HG03571 (cell line): ENCODE measurements around the gene APOD.
"Not testable (repeated sequence)": the region's sequence is repeated elsewhere in the genome, so short reads cannot be mapped to it uniquely, and the experiment has no call there.

ENCODE experiments used
- ATAC-seq: cut with Tn5 transposase; IDR thresholded peaks from one replicate; pipeline ENCODE4 v1.9.1; 2021; ENCODE audit not compliant: unreplicated experiment

Gene APOD

DNA sequence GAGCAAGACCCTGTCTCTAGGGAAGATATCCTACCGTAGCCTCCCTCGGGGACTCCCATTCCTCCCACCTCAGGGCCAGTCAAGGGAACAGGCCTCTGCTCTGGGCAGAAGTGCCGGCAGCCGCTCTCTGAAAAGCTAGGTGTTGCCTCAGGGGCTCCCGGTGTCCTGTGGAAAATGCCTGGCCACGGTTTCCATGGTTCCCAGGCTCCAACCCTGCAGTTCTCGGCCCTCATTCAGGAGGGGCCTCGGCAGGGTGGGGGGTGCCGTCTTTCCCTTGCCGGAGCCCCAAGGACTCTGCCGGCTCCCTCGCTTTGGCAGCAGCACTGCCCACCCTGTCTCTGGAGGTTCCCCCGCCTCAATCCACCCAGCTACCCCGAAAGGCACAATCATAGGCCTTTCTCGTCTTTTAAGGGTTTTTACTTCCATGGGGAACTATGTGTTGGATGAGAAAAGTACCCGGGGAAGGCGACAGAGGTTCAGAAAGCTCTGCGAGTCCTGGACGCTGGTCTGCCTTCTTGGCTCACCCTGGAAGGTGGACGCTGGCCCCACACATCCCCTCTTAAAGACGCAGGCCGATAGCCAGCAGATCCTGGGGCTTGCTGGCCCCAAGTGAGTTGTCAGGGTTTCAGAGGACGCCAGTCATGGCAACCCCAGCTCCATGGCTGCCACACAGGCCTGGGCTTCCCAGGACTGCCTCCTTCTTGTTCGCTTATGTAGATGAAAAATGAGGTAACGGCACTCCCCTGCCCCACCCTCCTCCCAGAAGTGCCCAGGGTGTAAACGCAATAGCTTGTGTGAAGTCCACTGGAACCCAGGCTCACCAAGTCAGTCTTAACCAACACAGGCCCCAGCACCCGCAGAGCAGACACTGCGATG lies 34.3 kb upstream of the APOD start:
- not testable (repeated sequence) for ATAC-seq

DNA sequence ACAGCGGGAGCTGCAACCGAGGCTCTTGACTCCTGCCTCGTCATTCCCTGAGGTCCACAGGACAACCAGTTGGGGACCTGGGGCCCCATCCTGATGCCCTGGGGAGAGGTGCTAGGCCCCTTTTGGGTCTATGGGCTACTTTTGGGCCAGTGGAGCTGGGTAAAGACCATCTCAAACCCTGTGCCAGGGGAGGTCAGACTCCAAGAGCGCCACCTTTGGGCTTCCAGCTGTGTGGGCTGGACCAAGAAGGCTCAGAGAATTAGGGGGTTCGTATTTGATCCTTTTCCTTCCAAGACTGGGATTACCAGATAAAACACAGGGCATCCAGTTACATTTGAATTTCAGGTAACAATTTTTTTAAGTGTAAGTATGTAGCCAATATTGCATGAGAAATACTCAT lies 33.4 kb upstream of the APOD start:
- not testable (repeated sequence) for ATAC-seq

DNA sequence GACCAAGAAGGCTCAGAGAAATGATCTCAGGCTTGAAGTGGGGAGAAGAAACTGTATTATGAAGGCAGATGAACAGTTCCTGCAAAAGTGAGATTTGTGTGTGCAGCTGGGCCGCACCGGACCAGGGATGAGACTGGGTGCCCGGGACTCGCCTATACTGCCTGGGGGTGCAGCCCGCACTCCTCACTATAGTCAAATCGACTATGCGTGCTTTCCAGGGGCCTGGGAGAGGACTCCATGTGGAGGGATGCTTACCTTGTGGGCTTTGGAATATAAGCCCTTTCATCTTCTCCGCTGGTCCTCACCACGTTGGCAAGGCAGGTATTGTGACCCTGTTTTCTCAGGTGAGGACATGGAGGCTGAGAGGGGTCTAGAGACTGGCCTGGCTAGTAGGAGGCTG lies 32.9 kb upstream of the APOD start:
- no peak for ATAC-seq

DNA sequence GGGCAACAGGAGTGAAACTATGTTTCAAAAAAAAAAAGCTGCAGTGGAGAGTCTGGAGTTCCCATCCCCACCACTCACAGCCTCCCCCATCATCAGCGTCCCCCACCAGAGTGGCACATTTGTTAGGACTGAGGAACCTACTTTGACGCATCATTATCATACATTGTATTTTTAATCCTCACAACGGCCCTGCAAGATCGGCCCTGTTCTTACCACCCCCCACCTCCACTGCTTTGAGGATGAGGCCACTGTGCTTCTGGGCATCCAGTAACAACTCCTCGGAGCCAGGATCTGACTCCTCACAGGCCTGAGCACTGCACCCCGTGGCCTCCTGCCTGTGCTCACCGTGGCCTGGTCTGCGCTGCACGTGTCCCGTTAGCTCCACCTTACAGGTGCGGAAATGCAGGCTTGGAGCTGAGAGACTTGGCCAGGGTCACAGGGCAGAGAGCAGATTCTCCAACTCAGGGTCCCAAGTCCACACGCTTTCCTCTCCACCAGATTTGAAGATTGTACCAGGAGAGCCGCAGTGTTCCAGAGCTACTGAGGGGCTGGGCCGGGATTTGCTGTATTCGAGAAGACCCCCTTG lies 32.3 kb upstream of the APOD start:
- ATAC-seq, result not testable (repeated sequence)

DNA sequence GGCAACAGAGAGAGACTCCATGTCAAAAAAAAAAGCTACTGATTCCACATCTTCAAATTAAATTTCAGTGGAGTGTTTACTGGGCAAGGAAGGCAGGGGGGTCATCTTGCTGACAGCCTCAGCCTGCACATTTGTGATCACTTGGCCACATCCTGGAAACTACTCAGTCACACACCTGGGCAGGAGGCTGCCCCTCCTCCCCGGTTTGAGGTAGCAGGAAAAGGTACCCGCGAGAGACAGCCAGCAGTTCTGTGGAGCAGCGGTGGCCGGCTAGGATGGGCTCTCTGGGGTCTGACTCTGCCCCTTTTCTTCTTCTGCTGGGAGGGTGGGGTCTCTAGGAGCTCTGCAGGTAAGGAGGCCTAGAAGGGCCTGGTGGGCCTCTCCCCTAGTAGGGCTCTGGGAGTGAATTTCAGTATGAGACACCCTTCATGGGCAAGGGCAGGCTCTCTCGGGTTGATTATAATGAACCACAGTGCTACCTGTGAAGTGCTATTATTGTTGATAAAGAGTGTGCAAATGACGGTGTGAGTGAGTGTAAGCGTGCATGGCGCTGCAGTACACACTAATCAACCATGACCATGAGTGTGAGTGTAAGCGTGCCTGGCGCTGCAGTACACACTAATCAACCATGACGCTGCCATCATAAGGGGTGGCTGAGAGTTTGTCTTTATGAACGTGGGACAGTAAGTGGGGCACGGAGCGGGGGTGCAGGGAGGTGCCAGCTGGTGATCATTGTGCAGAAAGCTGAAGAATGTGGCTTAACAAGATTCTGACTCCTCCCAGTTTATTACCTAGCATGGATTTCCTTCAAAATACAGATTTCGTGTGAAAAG lies 31.1 kb upstream of the APOD start:
- not testable (repeated sequence) for ATAC-seq

DNA sequence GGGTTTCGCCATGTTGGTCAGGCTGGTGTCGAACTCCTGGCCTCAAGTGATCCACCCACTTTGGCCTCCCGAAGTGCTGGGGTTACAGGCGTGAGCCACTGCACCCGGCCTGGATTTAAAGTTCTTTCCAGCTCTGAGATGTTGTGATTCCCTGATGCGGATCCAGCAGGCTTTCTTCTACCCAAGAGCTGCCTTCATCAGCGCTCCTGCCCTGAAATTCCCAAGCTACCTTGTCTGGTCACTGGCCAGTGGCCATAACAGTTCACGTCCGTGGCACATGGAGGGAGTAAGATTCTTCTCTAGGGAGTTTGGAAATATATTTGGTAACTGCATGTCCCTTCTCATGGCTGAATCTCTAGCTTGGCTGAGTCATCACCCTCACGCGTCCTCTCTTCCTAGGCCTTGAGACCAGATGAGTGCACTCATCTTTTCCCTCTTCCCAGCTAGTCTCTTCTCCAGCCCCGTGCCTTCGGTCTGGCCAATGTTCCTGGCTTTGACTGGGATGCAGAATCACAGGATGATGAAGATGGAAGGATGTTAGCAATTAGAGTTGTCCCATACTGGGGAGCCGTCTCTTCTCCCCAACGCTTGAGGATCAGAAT lies 29.8 kb upstream of the APOD start:
- ATAC-seq, result no peak

DNA sequence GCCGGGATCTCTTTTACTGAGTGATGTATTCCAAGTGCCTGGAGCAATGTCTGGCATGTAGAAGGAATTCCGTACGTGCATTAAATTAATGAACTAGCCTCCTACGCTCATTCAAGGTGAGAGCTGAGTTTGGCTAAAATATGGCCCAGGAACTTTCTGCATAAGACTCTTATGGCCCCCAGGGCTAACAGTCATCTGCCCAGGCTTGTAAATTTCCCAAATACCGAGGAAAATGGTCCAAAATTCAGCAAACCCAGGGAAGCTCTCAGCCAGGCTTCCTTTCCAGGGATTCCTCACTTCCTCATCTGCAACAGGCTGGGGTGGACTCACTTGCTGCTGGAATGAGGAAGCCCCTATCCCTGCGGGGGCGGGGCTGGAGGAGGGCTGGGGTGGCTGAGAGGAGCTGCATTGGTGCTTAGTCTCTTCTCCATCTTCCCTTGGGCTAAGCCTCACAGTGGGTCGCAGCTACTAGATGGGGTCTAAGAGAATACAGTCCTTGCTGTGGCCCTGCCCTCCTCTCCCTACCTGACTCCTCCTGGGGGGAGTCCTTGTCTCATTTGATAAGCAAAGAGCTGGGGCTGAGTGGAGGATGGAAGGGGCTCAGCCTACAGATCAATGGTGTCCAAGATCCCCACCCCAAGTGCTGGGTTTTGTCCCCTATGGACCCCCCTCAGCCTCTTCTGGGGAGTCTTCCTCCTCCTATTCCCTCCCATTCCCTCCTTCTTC lies 28.5 kb upstream of the APOD start:
- no peak for ATAC-seq

DNA sequence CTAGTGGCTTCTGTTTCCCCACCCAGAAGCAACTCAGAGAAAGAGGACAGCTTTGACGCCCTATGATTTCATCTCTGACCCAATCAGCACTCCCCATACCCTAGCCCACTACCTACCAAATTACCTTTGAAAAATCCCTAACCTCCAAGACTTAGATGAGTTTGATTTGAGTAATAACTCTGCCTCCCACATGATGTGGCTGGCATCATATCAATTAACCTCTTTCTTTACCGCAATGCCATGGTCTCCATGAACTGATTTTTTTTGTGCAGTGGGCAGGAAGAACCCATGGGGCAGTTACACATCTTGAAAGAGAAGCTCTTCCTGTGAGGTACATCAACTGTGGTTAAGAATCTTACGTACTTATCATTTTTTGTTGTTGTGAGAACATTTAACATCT lies 25.5 kb upstream of the APOD start:
- no peak for ATAC-seq

DNA sequence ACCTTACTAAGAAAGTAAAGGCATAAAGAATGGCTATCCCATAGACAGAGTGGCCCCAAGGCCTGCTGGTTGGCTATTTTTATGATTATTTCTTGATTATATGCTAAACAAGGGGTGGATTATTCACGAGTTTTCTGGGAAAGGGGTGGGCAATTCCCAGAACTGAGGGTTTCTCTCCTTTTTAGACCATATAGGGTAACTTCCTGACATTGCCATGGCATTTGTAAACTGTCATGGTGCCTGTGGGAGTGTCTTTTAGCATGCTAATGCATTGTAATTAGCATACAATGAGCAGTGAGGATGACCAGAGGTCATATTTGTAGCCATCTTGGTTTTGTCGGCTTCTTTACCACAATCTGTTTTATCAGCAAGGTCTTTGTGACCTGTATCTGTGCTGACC lies 18.0 kb upstream of the APOD start:
- not testable (repeated sequence) for ATAC-seq

DNA sequence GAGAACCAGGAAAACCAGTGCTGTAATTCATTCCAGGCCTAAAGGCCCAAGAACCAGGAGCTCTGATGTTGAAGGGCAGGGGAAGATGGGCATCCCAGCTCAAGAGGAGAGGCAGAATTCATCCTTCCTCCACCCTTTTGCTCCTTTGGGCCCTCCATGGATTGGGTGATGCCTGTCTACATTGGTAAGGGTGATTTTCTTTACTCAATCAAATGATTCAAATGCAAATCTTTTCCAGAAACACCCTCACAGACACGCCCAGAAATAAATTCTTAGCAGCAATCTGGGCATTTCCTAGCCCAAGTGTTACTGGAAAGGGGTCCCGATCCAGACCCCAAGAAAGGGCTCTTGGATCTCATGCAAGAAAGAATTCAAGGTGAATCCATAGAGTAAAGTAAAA lies 17.6 kb upstream of the APOD start:
- ATAC-seq, result no peak

DNA sequence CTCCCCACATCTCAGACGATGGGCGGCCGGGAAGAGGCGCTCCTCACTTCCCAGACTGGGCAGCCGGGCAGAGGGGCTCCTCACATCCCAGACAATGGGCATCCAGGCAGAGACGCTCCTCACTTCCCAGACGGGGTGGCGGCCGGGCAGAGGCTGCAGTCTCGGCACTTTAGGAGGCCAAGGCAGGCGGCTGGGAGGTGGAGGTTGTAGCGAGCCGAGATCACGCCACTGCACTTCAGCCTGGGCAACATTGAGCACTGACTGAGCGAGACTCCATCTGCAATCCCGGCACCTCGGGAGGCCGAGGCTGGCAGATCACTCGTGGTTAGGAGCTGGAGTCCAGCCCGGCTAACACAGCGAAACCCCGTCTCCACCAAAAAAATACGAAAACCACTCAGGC lies 16.2 kb upstream of the APOD start:
- not testable (repeated sequence) for ATAC-seq

DNA sequence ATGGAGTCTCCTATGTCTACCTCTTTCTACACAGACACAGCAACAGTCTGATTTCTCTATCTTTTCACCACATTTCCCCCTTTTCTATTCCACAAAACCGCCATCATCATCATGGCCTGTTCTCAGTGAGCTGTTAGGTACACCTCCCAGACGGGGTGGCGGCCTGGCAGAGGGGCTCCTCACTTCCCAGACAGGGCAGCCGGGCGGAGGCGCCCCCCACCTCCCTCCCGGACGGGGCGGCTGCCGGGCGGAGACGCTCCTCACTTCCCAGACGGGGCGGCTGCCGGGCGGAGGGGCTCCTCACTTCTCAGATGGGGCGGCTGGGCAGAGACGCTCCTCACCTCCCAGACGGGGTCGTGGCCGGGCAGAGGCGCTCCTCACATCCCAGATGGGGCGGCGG lies 15.8 kb upstream of the APOD start:
- not testable (repeated sequence) for ATAC-seq

DNA sequence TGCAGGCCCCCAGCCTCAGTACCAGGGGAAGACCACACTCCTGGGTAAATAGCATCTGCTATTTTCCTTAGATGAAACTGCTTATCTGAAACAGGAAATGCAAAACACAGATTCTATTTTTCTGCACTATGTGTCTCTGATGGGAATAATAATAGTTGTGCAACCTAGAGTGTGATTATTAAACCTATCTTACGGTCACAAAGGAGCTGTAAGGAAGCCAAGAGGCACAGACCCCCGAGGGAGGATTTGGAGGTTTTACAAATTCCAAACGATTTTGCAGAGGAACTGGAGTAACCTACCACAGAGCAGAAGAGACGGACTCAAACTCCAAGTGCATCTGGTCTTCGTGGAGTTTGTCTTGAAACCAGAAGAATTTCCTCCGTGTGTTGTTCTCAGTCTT lies 14.1 kb upstream of the APOD start:
- ATAC-seq, result no peak

DNA sequence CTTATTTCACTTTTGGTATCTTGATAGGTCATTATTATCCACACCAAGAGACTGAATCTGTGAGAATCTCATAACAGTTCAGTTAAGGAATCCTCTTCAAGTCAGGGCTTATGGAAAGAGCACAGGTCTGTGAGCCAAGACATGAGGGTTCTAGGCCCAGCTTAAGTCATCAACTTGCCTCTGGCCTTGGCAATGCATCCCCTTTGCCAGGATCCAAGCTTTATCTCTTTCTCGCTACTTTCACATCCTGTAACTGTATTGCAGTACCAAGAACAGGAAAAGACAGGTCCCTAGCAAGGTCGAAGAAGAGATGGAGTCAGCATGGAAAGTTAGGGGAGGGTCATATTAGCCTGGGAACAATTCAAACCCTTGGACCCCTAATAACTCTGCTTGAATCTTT lies 13.5 kb upstream of the APOD start:
- no peak for ATAC-seq

DNA sequence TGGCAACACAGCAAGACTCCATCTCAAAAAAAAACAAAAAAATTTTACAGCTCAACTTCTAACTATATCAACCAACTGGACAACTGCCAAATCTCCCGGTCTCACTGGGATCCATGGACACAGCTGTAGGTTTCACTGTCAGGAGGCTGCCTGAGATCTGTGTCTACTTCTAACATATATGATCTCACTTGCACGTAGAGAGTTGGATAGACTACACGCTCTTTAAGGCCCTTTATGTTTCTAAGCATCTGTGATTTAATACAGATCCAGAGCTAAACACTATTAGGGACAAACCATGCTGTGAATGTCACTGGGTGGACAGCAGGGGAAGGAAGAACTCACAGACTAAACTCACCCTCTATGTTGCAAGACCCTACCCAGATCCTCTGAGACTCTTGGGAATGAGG lies 13.0 kb upstream of the APOD start:
- ATAC-seq, result no peak

DNA sequence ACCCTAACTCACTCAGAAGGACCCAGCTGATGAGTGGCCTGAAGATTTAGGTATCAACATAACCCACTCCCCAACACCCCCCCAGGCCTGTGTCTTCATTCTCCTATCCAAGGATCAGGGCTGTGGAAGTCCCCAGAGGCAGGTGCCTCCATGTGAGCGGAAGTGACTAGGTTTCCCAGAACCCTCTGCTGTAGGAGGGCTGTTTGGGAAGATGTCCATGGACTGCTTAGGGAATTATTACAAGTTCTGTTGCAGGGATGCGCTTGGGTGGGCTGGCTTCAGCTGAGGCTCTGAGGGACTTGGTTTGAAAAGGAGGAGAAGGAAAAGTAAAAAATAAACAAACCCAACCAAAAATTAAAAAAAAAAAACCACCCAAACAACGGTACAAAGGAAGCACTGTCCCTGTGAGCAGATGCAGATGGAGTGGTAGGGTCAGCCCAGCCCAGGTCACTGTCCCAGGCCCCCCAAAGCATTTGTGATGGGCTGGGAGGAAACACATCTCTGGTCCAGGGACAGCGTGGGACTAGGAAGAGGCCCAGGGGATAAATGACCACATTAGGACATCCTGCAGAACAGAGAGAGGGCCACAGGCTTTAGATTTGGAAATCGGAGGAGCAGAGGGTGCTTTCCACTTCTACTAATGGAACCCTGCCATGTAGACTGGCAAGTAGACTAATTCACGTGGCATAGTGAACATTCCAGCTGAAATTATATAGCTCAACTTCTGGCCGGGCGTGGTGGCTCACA lies 12.2 kb upstream of the APOD start:
- ATAC-seq, result no peak

DNA sequence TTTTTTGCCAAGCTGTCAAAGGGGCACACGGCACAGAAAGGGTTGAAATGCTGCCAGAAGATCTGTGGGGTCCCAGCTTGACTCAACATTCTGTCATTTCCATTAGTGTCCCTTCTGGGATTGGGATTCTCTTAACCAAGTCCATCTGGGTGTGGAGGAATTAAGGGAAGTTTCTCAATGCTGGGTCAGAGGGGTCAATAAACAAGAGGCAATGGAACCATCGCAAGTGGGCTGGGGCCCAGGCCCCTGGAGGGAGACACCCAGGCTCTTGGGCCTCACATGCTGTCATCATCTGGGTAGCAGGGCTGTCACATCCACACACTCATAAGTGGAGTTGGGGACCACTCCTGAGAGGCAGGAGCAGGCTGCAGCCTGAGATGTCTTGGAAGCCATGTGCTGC lies 8.1 kb upstream of the APOD start:
- no peak for ATAC-seq

DNA sequence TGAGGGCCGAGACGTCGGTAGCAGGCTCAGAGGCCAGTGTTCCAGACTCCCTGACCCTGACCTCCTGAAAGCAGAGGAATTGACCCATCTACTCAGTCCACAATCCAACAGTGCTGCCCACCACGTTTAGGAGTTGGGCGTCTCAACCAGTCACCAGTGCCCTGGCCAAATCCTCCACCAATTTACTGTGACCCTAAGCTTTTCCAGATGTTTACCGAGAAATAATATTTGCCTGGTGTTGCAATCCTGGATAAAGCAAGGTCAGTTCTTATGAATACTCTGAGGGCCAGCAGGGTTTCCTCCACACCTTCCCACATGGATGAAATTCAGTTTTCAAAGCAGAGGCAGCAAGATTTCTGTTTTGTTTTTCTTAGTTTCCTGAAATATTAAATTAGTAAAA lies 7.5 kb upstream of the APOD start:
- ATAC-seq, result no peak

DNA sequence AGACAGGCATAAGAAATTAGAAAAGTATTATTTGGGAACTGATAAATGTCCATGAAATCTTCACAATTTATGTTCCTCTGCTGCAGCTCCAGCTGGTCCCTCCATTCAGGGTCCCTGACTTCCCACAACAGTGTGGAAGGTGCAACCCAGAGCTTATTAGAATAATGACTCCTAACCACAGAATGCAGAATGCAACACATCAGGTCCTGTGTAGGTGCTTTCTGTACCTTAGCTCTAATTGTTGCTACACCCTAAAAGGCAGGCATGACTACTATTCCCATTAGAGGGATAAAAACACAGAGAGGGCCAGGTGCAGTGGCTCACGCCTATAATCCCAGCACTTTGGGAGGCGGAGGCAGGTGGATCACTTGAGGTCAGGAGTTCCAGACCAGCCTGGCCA lies 6.6 kb upstream of the APOD start:
- ATAC-seq, result not testable (repeated sequence)

DNA sequence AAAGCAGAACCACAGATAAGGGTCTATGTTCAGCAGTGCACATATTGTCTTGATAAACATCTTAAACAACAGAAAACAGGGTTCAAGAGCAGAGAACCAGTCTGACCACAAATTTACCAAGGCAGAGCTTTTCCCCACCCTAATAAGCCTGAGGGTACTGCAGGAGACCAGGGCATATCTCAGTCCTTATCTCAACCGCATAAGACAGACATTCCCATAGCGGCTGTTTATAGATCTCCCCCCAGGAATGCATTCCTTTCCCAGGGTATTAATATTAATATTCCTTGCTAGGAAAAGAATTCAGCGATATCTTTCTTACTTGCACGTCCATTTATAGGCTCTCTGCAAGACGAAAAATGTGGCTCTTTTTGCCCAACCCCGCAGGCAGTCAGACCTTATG lies 6.1 kb upstream of the APOD start:
- ATAC-seq, result not testable (repeated sequence)
